K562 (cell line): ENCODE data around the gene LYPD5. TPM values are rescaled to one million over a fixed set of nuclear protein-coding genes. Genes with fewer than 3 reads are reported as not detected.
A peak's percentile ranks its signal among the peaks of the same experiment; 100 is the strongest.

ENCODE experiments used
- ASH1L ChIP-seq: fragments of 450-650 bp; IDR thresholded peaks from 2 replicates; pipeline ENCODE4 v1.6.1; 2018; ENCODE audit warnings: borderline replicate concordance, mild to moderate bottlenecking, low read depth; ENCODE audit not compliant: partially characterized antibody
- CBX3 ChIP-seq, 2 experiments: IDR thresholded peaks; 1 replicate in 1 of 2; 2 replicates in 1 of 2; pipeline ENCODE4 v1.6.1; 2012; ENCODE audit warnings: inconsistent platforms in 2 of 2, low read length in 2 of 2, borderline replicate concordance in 1 of 2, control low read depth in 1 of 2
- CHCHD3 ChIP-seq: fragments of 250-450 bp; sonication (Bioruptor Pico); IDR thresholded peaks from 2 replicates; pipeline ENCODE4 v2.1.2; 2022; ENCODE audit warnings: mild to moderate bottlenecking
- CREB3L1 ChIP-seq: fragments of 450-650 bp; IDR thresholded peaks from 2 replicates; pipeline ENCODE4 v1.6.1; 2014; ENCODE audit warnings: low read depth, mild to moderate bottlenecking, moderate library complexity, borderline replicate concordance
- GTF2A2 ChIP-seq: IDR thresholded peaks from 2 replicates; pipeline ENCODE4 v1.6.1; 2016; ENCODE audit warnings: mild to moderate bottlenecking, missing genetic modification characterization, missing compliant biosample characterization
- GTF2B ChIP-seq: IDR thresholded peaks from 2 replicates; pipeline ENCODE4 v1.6.1; 2011; ENCODE audit not compliant: insufficient read length; ENCODE audit errors: extremely low read depth
- HDGF ChIP-seq: fragments of 450-650 bp; IDR thresholded peaks from 2 replicates; pipeline ENCODE4 v1.6.1; 2016
- HMG20B ChIP-seq: fragments of 250-450 bp; sonication (Bioruptor Pico); IDR thresholded peaks from 2 replicates; pipeline ENCODE4 v1.5.0; 2021; ENCODE audit warnings: mild to moderate bottlenecking
- KDM1A ChIP-seq, 2 experiments: fragments of 450-650 bp; IDR thresholded peaks; 2 replicates each; pipeline ENCODE4 v1.6.1; 2016; ENCODE audit warnings: mild to moderate bottlenecking in 2 of 2
- MAFK ChIP-seq: IDR thresholded peaks from 2 replicates; pipeline ENCODE4 v1.6.1; 2011; ENCODE audit warnings: low read length, improper control_type of control experiment
- NR2C2 ChIP-seq, 2 experiments: fragments of 200-800 bp in 1 of 2; sonication (Bioruptor generic) in 1 of 2; sonication (generic) in 1 of 2; formaldehyde crosslinking in 1 of 2; IDR thresholded peaks; 2 replicates each; pipeline versions ENCODE4 v1.6.1 to v1.8.0; 2016 to 2022; ENCODE audit warnings: mild to moderate bottlenecking in 1 of 2, missing compliant biosample characterization in 1 of 2, missing genetic modification characterization in 1 of 2, missing genetic modification reagents in 1 of 2
- PTTG1 ChIP-seq: fragments of 450-650 bp; IDR thresholded peaks from 2 replicates; pipeline ENCODE4 v1.6.1; 2016; ENCODE audit warnings: low read depth, mild to moderate bottlenecking, missing genetic modification characterization, missing compliant biosample characterization
- RNF2 ChIP-seq: sonication (generic); IDR thresholded peaks from 2 replicates; pipeline ENCODE4 v1.6.1; 2016
- SIN3B ChIP-seq: fragments of 450-650 bp; IDR thresholded peaks from 2 replicates; pipeline ENCODE4 v1.6.1; 2017; ENCODE audit warnings: low read depth, mild to moderate bottlenecking, moderate library complexity
- TFE3 ChIP-seq: fragments of 450-650 bp; formaldehyde crosslinking; IDR thresholded peaks from 2 replicates; pipeline ENCODE4 v1.4.0; 2020; ENCODE audit warnings: mild to moderate bottlenecking, mixed read lengths
- THRA ChIP-seq: fragments of 450-650 bp; IDR thresholded peaks from 2 replicates; pipeline ENCODE4 v1.6.1; 2017; ENCODE audit warnings: mild to moderate bottlenecking, moderate library complexity
- ZEB2 ChIP-seq: fragments of 450-650 bp; IDR thresholded peaks from 2 replicates; pipeline ENCODE4 v1.6.1; 2016
- ZFPM2 ChIP-seq: fragments of 250-450 bp; sonication (Bioruptor Pico); IDR thresholded peaks from 2 replicates; pipeline ENCODE4 v1.5.1; 2022; ENCODE audit warnings: mild to moderate bottlenecking
- ZFX ChIP-seq: sonication (generic); formaldehyde crosslinking; IDR thresholded peaks from 2 replicates; pipeline ENCODE4 v1.8.0; 2022; ENCODE audit warnings: mild to moderate bottlenecking, missing genetic modification reagents, moderate library complexity
- ZKSCAN1 ChIP-seq: fragments of 150-350 bp; IDR thresholded peaks from 2 replicates; pipeline ENCODE4 v1.6.1; 2016; ENCODE audit warnings: low read depth, low read length
- ZNF511 ChIP-seq: sonication (generic); formaldehyde crosslinking; IDR thresholded peaks from 2 replicates; pipeline ENCODE4 v1.8.0; 2022; ENCODE audit warnings: mild to moderate bottlenecking, missing genetic modification reagents
- ZNF584 ChIP-seq: fragments of 200-800 bp; sonication (Bioruptor generic); IDR thresholded peaks from 2 replicates; pipeline ENCODE4 v1.6.1; 2016; ENCODE audit warnings: low read depth, mild to moderate bottlenecking, missing genetic modification characterization, missing compliant biosample characterization
- polyA plus RNA-seq, 8 experiments: library from polyadenylated mRNA; depleted of rRNA in 4 of 8; stranded (reverse) in 5 of 8; unstranded in 3 of 8; fragments of >200 nt; fragmentation: Nextera tagmentation in 2 of 8; fragmentation: Illumina TruSeq in 1 of 8; extraction: Ambion mirVana in 2 of 8; extraction: Trizol in 1 of 8; gene quantifications; 2 replicates each; pipeline versions ENCODE4 v1.2.1 to v1.2.3, GENCODE V29; 2011 to 2014; ENCODE audit warnings: inconsistent platforms in 1 of 8, missing spikeins in 1 of 8
- total RNA-seq, 7 experiments: library from RNA; depleted of rRNA in 6 of 7; stranded (reverse); fragments of >200 nt in 6 of 7; fragmentation: Illumina TruSeq in 2 of 7; extraction: Trizol in 2 of 7; gene quantifications; 2 replicates each; pipeline versions ENCODE4 v1.2.1 to v1.2.3, GENCODE V29; 2011 to 2021; ENCODE audit warnings: low replicate concordance in 1 of 7

LYPD5 gene
- total and polyA plus RNA-seq, 9 of the 15 experiments (the other 6 are each of a cell fraction or from before 2014, with no cell fraction given): 0.03 to 0.22 (median 0.10) TPM; not detected in 3

GRCh38 chr19:43784981-43785808 lies 17.1 kb downstream of the LYPD5 start (continued):
- TF ChIP-seq TFE3 (peak; percentile 2; the same call in 1 of the 2 replicates), GTF2B (no peak), CBX3 (IDR thresholded peaks at IDR 0.05; ENCODE audit: borderline replicate concordance in 1 of 2, low read length in 2 of 2) (no peak; a peak in 1 of 3 replicates), ZEB2 (no peak), HDGF (no peak), ZNF584 (CRISPR knock-in tag) (no peak), SIN3B (no peak), HMG20B (CRISPR knock-in tag) (no peak), PTTG1 (no peak), MAFK (no peak), CREB3L1 (no peak), KDM1A (IDR thresholded peaks at IDR 0.05) (no peak), THRA (no peak), ZFX (CRISPR knock-in tag) (peak; percentile 73), ZKSCAN1 (peak; percentile 99), NR2C2 (CRISPR knock-in tag; IDR thresholded peaks at IDR 0.05) (0 out of 2 replicates have a peak, but pooled peaks have one; percentile 50), NR2C2 (tag; IDR thresholded peaks at IDR 0.05) (peak; percentile 94), GTF2A2 (tag) (no peak), ZNF511 (CRISPR knock-in tag) (no peak), ZFPM2 (no peak), CHCHD3 (CRISPR knock-in tag) (no peak), ASH1L (no peak), RNF2 (no peak)
